ENCODE measurements around the gene OTUB2.

DNA sequence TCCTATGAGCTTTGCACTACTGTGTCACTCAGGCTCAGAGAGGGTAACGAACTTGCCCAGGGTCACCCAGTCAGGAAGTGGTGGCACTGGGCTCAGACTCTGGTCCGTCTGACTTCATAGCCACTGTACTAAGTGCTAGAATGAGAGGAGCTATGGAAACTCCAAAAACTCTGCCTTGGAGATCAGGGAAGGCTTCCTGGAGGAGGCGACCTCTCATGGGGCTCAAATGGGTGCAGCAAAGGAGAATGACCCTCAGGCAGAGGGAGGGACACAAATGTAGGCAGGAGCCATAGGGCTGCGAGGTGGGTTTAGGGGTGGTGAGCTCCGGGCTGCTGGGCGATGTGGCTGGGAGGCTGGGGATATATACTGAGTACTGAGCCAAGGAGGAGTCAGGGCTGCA is 25.9 kb upstream of the OTUB2 start:
- TF ChIP-seq, protein P1, sequence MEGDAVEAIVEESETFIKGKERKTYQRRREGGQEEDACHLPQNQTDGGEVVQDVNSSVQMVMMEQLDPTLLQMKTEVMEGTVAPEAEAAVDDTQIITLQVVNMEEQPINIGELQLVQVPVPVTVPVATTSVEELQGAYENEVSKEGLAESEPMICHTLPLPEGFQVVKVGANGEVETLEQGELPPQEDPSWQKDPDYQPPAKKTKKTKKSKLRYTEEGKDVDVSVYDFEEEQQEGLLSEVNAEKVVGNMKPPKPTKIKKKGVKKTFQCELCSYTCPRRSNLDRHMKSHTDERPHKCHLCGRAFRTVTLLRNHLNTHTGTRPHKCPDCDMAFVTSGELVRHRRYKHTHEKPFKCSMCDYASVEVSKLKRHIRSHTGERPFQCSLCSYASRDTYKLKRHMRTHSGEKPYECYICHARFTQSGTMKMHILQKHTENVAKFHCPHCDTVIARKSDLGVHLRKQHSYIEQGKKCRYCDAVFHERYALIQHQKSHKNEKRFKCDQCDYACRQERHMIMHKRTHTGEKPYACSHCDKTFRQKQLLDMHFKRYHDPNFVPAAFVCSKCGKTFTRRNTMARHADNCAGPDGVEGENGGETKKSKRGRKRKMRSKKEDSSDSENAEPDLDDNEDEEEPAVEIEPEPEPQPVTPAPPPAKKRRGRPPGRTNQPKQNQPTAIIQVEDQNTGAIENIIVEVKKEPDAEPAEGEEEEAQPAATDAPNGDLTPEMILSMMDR (IDR thresholded peaks at IDR 0.05) = no peak
- no peak for TF ChIP-seq POLR2A (IDR thresholded peaks at IDR 0.05)

All from lower leg skin (tissue), 3 donors.